Muscle of back (tissue), 13 donors: ENCODE data around the gene SDC4. TPM values are rescaled to one million over a fixed set of nuclear protein-coding genes. Genes with fewer than 3 reads are reported as not detected.

Experiments
- DNase-seq, 3 donors: peaks; one replicate each; pipeline versions ENCODE4 v3.0.0 to v3.0.0-alpha.2; 2013
- long read RNA-seq, 9 donors: transcript quantifications; one replicate each; lab custom pipeline, GENCODE V29; 2026
- polyA plus RNA-seq, 10 donors: library from polyadenylated mRNA; unstranded; fragments of 120-200 nt; gene quantifications; one replicate each; pipeline ENCODE4 v1.2.1, GENCODE V29; 2013; ENCODE audit not compliant: insufficient read length in 10 of 10

The SDC4 gene
- polyA plus RNA-seq: 10 to 100 TPM in 3 of 10 donors, 1 to 10 TPM in 7; 4.6 to 15.3 (median 7.7) TPM
- long read RNA-seq, donor 1, transcript SDC4-201 (5 exons, 2,613 nt): major isoform, 8 of 8 reads
- long read RNA-seq, donor 1, partial matches to known transcripts: 0 of 8 reads
- long read RNA-seq, donor 1, other reads (novel, unspliced or antisense): 0 of 8 reads
- long read RNA-seq, donor 2, partial matches to known transcripts: 0 of 1 reads
- long read RNA-seq, donor 2, other reads (novel, unspliced or antisense): 0 of 1 reads
- long read RNA-seq, donor 3: 0 reads
- long read RNA-seq, donor 4, partial matches to known transcripts: 0 of 2 reads
- long read RNA-seq, donor 4, other reads (novel, unspliced or antisense): 0 of 2 reads
- long read RNA-seq, donor 5, partial matches to known transcripts: 0 of 2 reads
- long read RNA-seq, donor 5, other reads (novel, unspliced or antisense): 0 of 2 reads
- long read RNA-seq, donor 6: 0 reads
- long read RNA-seq, donor 7, partial matches to known transcripts: 0 of 1 reads
- long read RNA-seq, donor 7, other reads (novel, unspliced or antisense): 0 of 1 reads
- long read RNA-seq, donor 8, partial matches to known transcripts: 0 of 2 reads
- long read RNA-seq, donor 8, other reads (novel, unspliced or antisense): 0 of 2 reads
- long read RNA-seq, donor 9: 0 reads

GRCh38 chr20:45347936-45348778 is at the start of gene SDC4:
Gene SDC4 (minus strand): TSS chr20:45348424. CDS start chr20:45348384, 40 bp downstream.
- peak in 1 of 3 donors; percentile 67 for DNase-seq

- DNase-seq: no peak
Measured at GRCh38 chr20:45395114-45395415, 46.8 kb upstream of the SDC4 start.

GRCh38 chr20:45394221-45395113 is 46.2 kb upstream of the SDC4 start:
- no peak for DNase-seq

GRCh38 chr20:45392733-45393132 is 44.5 kb upstream of the SDC4 start:
- DNase-seq: no peak

GRCh38 chr20:45391559-45391958 is 43.3 kb upstream of the SDC4 start:
- no peak for DNase-seq

GRCh38 chr20:45390931-45391330 is 42.7 kb upstream of the SDC4 start:
- DNase-seq: no peak

GRCh38 chr20:45387274-45387673 is 39.0 kb upstream of the SDC4 start:
- no peak for DNase-seq

GRCh38 chr20:45378191-45378590 is 30.0 kb upstream of the SDC4 start, which contains the start of gene TP53TG5:
Gene TP53TG5 (minus strand): TSS chr20:45378325. CDS start chr20:45378236, 89 bp downstream.
- no peak for DNase-seq

- no peak for DNase-seq
Measured at GRCh38 chr20:45377269-45377668, 29.0 kb upstream of the SDC4 start.

- no peak for DNase-seq
Measured at GRCh38 chr20:45374966-45375365, 26.7 kb upstream of the SDC4 start.

GRCh38 chr20:45374101-45374467 is 25.9 kb upstream of the SDC4 start:
- DNase-seq: no peak

- peak; percentile 63 to 78 (median 76) for DNase-seq
Measured at GRCh38 chr20:45373353-45374100, 25.3 kb upstream of the SDC4 start.

GRCh38 chr20:45372646-45373352 is 24.6 kb upstream of the SDC4 start:
- DNase-seq: no peak

GRCh38 chr20:45372241-45372640 is 24.0 kb upstream of the SDC4 start:
- DNase-seq: no peak

- no peak for DNase-seq
Measured at GRCh38 chr20:45370571-45371160, 22.4 kb upstream of the SDC4 start.

GRCh38 chr20:45368221-45368980 is 20.2 kb upstream of the SDC4 start:
- DNase-seq: peak in 1 of 3 donors; percentile 24

- DNase-seq: no peak
Measured at GRCh38 chr20:45367126-45367525, 18.9 kb upstream of the SDC4 start.

- DNase-seq: no peak
Measured at GRCh38 chr20:45366631-45367030, 18.4 kb upstream of the SDC4 start.

GRCh38 chr20:45366192-45366591 is 18.0 kb upstream of the SDC4 start:
- no peak for DNase-seq
